ENCODE measurements around the gene LDB2.

The LDB2 gene

DNA sequence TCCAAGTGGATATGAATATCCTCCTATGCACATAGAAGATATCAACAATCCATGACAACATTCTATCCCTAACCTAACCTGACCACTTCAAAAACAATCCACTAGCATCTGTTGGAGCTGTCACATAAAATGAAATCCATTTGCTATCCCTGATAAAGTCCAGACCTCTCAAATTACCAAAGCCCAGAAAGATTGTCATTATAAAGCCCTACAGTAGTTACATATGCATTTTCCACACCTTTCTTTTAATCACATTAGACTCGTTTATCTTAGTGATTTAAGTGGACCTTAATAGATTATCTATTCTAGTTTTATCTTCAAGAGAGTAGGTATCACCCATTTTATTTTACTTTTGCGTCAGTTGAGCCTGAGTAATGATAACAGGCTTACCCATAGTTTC lies 30.6 kb downstream of the LDB2 start:
- TF ChIP-seq ZFX (IDR thresholded peaks at IDR 0.05; ENCODE audit: borderline replicate concordance), result no peak
- TF ChIP-seq, protein P1, sequence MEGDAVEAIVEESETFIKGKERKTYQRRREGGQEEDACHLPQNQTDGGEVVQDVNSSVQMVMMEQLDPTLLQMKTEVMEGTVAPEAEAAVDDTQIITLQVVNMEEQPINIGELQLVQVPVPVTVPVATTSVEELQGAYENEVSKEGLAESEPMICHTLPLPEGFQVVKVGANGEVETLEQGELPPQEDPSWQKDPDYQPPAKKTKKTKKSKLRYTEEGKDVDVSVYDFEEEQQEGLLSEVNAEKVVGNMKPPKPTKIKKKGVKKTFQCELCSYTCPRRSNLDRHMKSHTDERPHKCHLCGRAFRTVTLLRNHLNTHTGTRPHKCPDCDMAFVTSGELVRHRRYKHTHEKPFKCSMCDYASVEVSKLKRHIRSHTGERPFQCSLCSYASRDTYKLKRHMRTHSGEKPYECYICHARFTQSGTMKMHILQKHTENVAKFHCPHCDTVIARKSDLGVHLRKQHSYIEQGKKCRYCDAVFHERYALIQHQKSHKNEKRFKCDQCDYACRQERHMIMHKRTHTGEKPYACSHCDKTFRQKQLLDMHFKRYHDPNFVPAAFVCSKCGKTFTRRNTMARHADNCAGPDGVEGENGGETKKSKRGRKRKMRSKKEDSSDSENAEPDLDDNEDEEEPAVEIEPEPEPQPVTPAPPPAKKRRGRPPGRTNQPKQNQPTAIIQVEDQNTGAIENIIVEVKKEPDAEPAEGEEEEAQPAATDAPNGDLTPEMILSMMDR (IDR thresholded peaks at IDR 0.05), result no peak
- H3K27ac ChIP-seq, result no peak overlapping the region

GRCh38 chr4:16866974-16867373 lies 31.5 kb downstream of the LDB2 start:
- H3K27ac ChIP-seq, result no peak overlapping the region
- TF ChIP-seq ZFX (IDR thresholded peaks at IDR 0.05; ENCODE audit: borderline replicate concordance), result no peak
- TF ChIP-seq, protein P1 (IDR thresholded peaks at IDR 0.05), result no peak

- TF ChIP-seq, protein P1 (IDR thresholded peaks at IDR 0.05), result no peak
- TF ChIP-seq ZFX (IDR thresholded peaks at IDR 0.05; ENCODE audit: borderline replicate concordance), result no peak
- H3K27ac ChIP-seq, result no peak overlapping the region
Measured at GRCh38 chr4:16865897-16866283, 32.6 kb downstream of the LDB2 start.

DNA sequence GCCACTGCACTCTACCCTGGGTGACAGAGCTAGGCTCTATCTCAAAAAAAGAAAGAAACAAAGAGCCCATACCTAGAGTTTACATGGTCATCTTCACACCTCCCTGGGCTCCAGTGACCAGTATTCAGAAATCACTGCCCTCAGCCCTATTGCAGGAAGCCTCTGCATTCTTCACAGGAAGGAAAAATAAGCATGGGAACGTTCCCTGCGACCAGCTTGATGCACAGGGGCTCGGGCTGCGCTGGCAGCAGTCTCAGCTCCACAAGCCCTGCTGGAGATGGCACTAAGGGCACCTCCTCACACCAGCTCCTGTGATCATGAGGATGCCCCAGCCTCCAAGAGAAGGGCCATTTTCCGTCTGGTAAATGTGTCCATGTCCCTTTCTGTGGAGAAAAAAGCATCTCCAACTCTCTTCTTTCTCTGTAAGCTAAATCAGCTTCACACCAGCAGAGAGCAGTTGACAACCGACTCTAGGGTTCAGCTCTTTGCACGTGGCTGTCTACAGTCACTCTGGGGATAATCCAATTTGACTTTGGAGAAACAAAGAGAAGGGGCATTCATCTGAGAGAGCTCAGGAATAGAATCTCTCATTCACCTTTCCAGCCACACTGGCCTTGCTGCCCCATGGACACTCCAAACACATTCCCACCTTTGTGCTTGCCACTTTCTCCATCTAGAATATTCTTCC lies 33.1 kb downstream of the LDB2 start:
- H3K27ac ChIP-seq, result no peak overlapping the region
- no peak for TF ChIP-seq ZFX (IDR thresholded peaks at IDR 0.05; ENCODE audit: borderline replicate concordance)
- TF ChIP-seq, protein P1 (IDR thresholded peaks at IDR 0.05), result no peak

DNA sequence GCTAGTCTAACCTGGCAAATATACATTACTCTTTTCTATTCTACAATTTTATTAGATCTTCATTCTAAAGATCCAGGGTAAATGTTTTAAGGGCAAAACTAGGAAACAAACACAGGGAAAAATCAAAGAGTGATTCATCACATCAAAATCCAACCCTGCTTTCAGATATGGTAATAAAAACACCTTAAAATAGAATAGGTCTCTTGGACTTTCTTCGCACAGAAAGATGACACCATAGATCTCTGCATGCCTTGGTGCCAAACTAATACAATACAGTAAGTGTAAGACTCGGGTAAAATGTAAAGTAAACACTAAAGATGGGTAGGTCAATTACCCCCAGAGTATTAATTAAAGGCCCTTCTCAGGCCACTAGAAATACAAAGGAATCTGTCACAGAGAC lies 34.2 kb downstream of the LDB2 start:
- no peak overlapping the region for H3K27ac ChIP-seq
- TF ChIP-seq ZFX (IDR thresholded peaks at IDR 0.05; ENCODE audit: borderline replicate concordance), result no peak
- TF ChIP-seq, protein P1 (IDR thresholded peaks at IDR 0.05), result no peak

DNA sequence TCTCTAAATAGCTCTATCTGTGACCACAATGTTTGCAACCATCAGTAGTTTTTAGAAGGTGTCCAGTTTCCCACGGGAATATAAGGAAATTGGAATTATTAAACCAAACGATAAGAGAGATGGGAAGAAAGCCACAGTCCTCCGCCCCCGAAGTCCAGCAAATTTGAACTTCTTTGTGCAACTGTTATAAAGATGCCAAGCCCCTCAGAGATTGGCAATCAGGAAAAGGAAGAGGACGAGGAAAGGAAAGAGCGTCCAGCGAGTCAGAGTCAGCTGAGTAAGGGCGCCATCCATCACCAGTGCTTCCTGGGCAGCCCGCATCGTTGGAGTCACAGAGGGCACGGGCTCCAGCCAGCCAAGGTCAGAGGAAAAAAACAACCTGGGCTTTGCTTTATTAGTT lies 35.7 kb downstream of the LDB2 start:
- H3K27ac ChIP-seq, result no peak overlapping the region
- TF ChIP-seq ZFX (IDR thresholded peaks at IDR 0.05; ENCODE audit: borderline replicate concordance), result no peak
- TF ChIP-seq, protein P1 (IDR thresholded peaks at IDR 0.05), result no peak

DNA sequence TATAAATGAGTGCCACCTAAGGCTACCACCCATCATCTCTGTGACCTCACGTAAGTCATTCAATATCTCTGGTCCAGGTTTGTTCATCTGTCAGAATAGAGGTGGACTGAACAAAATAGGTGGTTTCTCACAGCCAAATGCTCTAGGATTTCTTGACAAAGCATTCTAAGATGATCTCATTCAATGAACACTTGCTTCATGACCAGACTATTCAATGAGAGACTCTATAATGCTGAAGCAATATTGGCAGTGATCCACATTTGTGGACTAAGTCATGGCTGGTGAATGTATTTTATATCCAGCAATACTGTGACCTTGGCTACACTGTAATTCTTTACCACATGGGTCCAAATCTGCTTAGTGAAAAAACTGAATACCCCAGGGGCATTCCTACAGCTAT lies 37.9 kb downstream of the LDB2 start:
- H3K27ac ChIP-seq, result no peak overlapping the region
- TF ChIP-seq, protein P1 (IDR thresholded peaks at IDR 0.05), result no peak
- TF ChIP-seq ZFX (IDR thresholded peaks at IDR 0.05; ENCODE audit: borderline replicate concordance), result no peak
